Measurements from ENCODE around the gene COL6A1.

The COL6A1 gene, protein sequence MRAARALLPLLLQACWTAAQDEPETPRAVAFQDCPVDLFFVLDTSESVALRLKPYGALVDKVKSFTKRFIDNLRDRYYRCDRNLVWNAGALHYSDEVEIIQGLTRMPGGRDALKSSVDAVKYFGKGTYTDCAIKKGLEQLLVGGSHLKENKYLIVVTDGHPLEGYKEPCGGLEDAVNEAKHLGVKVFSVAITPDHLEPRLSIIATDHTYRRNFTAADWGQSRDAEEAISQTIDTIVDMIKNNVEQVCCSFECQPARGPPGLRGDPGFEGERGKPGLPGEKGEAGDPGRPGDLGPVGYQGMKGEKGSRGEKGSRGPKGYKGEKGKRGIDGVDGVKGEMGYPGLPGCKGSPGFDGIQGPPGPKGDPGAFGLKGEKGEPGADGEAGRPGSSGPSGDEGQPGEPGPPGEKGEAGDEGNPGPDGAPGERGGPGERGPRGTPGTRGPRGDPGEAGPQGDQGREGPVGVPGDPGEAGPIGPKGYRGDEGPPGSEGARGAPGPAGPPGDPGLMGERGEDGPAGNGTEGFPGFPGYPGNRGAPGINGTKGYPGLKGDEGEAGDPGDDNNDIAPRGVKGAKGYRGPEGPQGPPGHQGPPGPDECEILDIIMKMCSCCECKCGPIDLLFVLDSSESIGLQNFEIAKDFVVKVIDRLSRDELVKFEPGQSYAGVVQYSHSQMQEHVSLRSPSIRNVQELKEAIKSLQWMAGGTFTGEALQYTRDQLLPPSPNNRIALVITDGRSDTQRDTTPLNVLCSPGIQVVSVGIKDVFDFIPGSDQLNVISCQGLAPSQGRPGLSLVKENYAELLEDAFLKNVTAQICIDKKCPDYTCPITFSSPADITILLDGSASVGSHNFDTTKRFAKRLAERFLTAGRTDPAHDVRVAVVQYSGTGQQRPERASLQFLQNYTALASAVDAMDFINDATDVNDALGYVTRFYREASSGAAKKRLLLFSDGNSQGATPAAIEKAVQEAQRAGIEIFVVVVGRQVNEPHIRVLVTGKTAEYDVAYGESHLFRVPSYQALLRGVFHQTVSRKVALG

GRCh38 chr21:45981151-45982091 lies at the start of gene COL6A1:
Gene COL6A1, plus strand, starts transcription at chr21:45981770. Its CDS starts 81 bp downstream, at chr21:45981851.
- DNase-seq (ENCODE audit: low read depth), result peak; percentile 88

- DNase-seq (ENCODE audit: low read depth), result no peak
Measured at GRCh38 chr21:45932922-45933502, 48.6 kb upstream of the COL6A1 start.

DNA sequence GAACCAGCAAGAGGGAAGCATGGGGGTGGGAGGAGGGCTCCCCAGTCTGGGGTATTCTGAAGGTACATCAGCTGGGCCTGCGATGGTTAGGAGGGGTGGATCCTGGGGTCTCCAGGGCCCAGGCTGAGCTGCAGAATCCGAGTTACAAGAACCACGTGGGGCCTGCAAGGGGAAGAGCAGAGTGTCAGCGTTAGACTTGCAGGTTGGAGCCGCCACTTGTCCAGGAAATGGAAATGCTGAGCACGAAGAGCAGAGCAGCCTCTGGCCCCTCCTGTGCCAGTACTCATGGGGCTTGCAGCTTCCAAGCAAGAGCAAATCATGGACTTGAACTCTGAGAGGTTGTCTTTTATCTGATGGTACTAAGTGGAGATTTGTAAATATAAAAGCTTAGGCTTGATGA lies 47.5 kb upstream of the COL6A1 start:
- DNase-seq (ENCODE audit: low read depth), result no peak

- no peak for DNase-seq (ENCODE audit: low read depth)
Measured at GRCh38 chr21:45934554-45934953, 47.0 kb upstream of the COL6A1 start.

- DNase-seq (ENCODE audit: low read depth), result peak; percentile 66
Measured at GRCh38 chr21:45935628-45936027, 45.9 kb upstream of the COL6A1 start.

- DNase-seq (ENCODE audit: low read depth), result no peak
Measured at GRCh38 chr21:45937721-45938452, 43.7 kb upstream of the COL6A1 start.

- DNase-seq (ENCODE audit: low read depth), result no peak
Measured at GRCh38 chr21:45938453-45938755, 43.2 kb upstream of the COL6A1 start.

DNA sequence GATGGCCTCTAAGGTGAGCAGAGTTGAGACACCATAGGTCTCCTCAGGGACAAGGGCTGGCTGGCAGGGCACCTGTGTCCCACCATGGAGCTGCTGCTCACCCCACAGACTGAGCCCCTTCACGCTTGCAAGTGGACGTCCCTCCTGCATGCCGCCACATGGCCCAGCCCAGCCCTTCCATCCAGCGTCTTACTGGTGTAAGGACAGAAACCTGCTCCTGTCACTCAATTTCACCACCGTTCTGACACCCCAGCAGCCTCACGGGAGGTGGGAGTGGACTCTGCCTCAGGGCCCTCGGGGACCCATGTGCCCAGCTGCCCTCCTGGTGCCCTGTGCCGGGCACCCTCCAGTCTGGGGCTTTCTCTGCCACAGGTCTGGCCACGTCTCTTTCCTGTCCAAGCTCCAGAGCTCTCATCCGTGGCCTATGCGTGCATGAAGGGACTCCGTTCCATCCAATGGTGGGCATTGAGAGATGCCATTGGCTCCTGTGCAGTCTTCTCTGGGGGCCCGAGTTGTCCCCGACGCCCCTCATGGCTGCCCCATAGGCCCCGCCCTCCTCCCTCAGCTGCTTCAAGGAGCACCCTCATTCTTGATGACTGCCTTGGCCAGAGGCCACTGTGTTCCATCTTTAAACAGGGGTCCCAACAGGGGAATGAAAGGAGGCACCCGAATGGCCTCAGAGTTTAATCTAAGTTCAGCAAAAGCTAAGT lies 42.6 kb upstream of the COL6A1 start:
- no peak for DNase-seq (ENCODE audit: low read depth)

DNA sequence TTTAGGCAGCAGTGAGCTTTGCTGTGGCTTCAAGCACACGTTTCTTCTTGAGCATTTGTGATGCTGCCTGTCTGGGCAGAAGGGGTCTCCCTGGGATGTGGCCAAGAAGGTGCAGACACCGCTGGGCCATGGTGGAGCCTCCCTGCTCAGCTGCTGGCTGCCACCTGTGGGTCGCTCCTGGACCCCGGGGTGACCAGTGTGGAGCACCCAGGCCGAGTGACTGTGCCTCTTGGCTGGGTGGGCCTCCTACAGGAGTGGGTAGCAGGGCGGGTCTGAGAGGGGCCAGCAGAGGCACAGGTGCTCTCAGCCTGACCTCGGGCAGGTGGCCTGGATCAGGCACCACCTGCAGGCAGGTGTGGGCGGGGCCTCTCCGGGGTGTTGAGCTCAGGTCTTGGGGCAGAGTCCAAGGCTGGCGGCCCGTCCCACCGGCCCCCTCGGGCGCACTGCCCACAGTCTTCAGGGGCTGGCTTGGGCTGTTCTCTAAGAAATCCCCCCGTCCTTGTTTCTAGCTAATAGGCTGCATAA lies 42.0 kb upstream of the COL6A1 start:
- no peak for DNase-seq (ENCODE audit: low read depth)

- DNase-seq (ENCODE audit: low read depth), result no peak
Measured at GRCh38 chr21:45940091-45940490, 41.5 kb upstream of the COL6A1 start.

GRCh38 chr21:45940621-45941337 lies 40.8 kb upstream of the COL6A1 start:
- no peak for DNase-seq (ENCODE audit: low read depth)

GRCh38 chr21:45941338-45941710 lies 40.2 kb upstream of the COL6A1 start:
- DNase-seq (ENCODE audit: low read depth), result no peak

GRCh38 chr21:45941717-45942546 lies 39.6 kb upstream of the COL6A1 start:
- no peak for DNase-seq (ENCODE audit: low read depth)

DNA sequence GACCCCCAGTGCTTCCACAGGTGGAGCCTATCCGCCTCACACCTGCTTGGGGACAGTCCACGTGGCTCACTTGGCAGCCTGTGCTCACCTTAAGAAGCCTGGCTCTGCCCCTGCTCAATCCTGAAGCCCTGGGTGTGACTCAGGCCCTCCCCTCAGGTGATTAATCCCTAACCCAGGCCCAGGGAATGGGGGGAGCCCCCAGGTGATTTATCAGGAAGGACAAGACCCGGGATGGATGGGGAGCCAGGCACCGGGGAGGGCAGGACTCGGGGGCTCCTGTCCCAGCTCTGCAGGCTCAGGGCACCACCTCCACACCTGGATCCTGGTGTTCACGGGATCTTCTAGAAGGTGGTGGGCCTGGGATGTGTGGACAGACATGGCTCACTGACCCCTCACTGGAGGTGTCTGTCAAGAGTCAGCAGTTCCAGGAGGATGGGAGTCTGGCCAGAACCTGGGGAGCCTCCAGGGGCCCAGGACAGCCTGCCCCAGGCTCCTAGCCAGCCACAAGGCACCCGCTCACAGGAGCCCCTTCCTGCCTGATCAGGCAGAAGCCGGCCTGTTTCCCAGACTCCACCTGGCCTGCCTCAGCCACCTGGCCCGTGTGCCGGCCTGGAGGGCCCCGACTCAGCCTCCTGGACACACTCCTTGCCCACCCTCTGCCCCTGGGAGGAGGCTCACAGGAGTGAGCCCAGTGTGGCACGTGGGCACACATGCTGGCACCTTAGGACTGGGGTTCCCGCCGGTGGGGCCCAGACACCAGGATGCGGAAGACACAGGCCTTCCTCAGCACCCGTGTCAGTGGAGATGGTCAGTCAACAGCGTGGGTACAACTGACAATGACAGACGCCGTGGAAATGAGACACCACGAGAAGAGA lies 38.6 kb upstream of the COL6A1 start:
- no peak for DNase-seq (ENCODE audit: low read depth)

DNA sequence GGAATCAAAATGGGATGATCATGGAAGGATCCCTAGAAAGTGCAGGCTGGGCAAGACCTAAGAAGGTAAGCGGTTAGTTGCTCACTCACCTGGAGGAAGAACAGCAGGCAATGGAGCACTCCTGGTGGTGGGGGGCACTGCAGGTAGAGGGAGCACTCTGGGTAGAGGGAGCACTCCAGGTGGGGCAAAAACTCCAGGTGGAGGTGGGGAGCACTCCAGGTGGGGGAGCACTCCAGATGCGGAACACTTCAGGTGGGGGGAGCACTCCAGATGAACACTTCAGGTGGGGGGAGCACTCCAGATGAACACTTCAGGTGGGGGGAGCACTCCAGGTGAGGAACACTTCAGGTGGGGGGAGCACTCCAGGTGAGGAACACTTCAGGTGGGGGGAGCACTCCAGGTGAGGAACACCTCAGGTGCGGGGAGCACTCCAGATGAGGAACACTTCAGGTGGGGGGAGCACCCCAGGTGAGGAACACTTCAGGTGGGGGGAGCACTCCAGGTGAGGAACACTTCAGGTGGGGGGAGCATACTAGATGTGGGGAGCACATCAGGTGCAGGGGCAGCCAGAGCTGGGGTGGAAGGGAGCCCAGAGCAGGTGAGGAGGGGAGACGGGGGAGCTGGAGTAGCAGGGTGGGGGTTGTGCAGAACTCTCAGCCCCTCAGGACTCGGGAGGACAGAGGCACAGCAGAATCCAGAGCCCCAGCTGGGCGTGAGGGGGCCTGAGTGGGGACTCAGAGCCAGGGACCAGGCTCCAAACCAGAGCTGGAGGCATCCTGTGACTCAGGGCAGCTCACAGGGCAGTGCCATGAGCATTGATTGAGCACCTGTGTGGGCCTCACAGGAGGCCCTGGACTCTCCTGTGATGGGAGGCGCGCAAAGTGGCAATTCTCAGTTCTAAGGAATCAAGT lies 37.7 kb upstream of the COL6A1 start:
- no peak for DNase-seq (ENCODE audit: low read depth)

GRCh38 chr21:45944601-45945000 lies 37.0 kb upstream of the COL6A1 start:
- no peak for DNase-seq (ENCODE audit: low read depth)

All from iris pigment epithelial cell (primary cell).